ENCODE results near the gene MAP2K2. TPM values are rescaled to one million over a fixed set of nuclear protein-coding genes. Genes with fewer than 3 reads are reported as not detected.

Gene MAP2K2
- total RNA-seq, 2 donors from 2014 or later: 104 to 145 TPM

- Histone ChIP-seq H3K4me3 (no peak overlapping the region), H3K27ac (no peak overlapping the region), H3K4me1 (replicated peaks) (no peaks in the 10 kb centered on the region), H3K9me3 (no peaks in the 10 kb centered on the region), H3K36me3 (peaks cover 0 to 4% of the 10 kb centered on the region in 2 donors), H3K27me3 (replicated peaks; ENCODE audit: insufficient read depth) (no peaks in the 10 kb centered on the region)
- TF ChIP-seq CTCF (IDR thresholded peaks at IDR 0.05): no peak
- intact Hi-C loops (cut with DNase I): no loop called here
- DNase-seq (ENCODE audit: low spot score): no peak
- 91% methylated on average over 43 of the region's 52 CpGs for WGBS
Observed at GRCh38 chr19:4090356-4091220, 33.3 kb downstream of the MAP2K2 start.

GRCh38 chr19:4089946-4090345, 34.0 kb downstream of the MAP2K2 start:
- intact Hi-C loops (cut with DNase I): no loop called here
- no peak for TF ChIP-seq CTCF (IDR thresholded peaks at IDR 0.05)
- no peak for TF ChIP-seq POLR2A (IDR thresholded peaks at IDR 0.05)
- TF ChIP-seq POLR2AphosphoS5 (IDR thresholded peaks at IDR 0.05): no peak

GRCh38 chr19:4089400-4089908, 34.5 kb downstream of the MAP2K2 start:
- WGBS: 78% methylated on average over 26 of the region's 26 CpGs
- no peak overlapping the region for H3K4me3 ChIP-seq
- no peaks in the 10 kb centered on the region for H3K4me1 ChIP-seq (replicated peaks)
- no peak for TF ChIP-seq POLR2AphosphoS5 (IDR thresholded peaks at IDR 0.05)
- no peak for TF ChIP-seq POLR2A (IDR thresholded peaks at IDR 0.05)
- no peak for TF ChIP-seq CTCF (IDR thresholded peaks at IDR 0.05)
- DNase-seq (ENCODE audit: low spot score): no peak
- no peaks in the 10 kb centered on the region for H3K9me3 ChIP-seq
- H3K27ac ChIP-seq: no peak overlapping the region
- peaks cover 0 to 4% of the 10 kb centered on the region in 2 donors for H3K36me3 ChIP-seq
- H3K27me3 ChIP-seq (replicated peaks; ENCODE audit: insufficient read depth): no peaks in the 10 kb centered on the region
- intact Hi-C loops (cut with DNase I): no loop called here

More at GRCh38 chr19:4089946-4090345, 34.0 kb downstream of the MAP2K2 start:
- Histone ChIP-seq H3K27me3 (replicated peaks; ENCODE audit: insufficient read depth) (no peaks in the 10 kb centered on the region), H3K9me3 (no peaks in the 10 kb centered on the region), H3K4me3 (no peak overlapping the region), H3K27ac (no peak overlapping the region), H3K36me3 (peaks cover 0 to 4% of the 10 kb centered on the region in 2 donors), H3K4me1 (replicated peaks) (no peaks in the 10 kb centered on the region)
- no peak for DNase-seq (ENCODE audit: low spot score)
- 93% methylated on average over 22 of the region's 22 CpGs for WGBS

GRCh38 chr19:4088975-4089374, 34.9 kb downstream of the MAP2K2 start:
- no peak for TF ChIP-seq CTCF (IDR thresholded peaks at IDR 0.05)
- TF ChIP-seq POLR2A (IDR thresholded peaks at IDR 0.05): no peak
- TF ChIP-seq POLR2AphosphoS5 (IDR thresholded peaks at IDR 0.05): no peak
- WGBS: 60% methylated on average over 2 of the region's 2 CpGs
- no peak for DNase-seq (ENCODE audit: low spot score)
- Histone ChIP-seq H3K27ac (no peak overlapping the region), H3K27me3 (replicated peaks; ENCODE audit: insufficient read depth) (no peaks in the 10 kb centered on the region), H3K4me3 (no peak overlapping the region), H3K9me3 (no peaks in the 10 kb centered on the region), H3K4me1 (replicated peaks) (no peaks in the 10 kb centered on the region), H3K36me3 (peaks cover 0 to 4% of the 10 kb centered on the region in 2 donors)
- intact Hi-C loops (cut with DNase I): no loop called here
